Head of caudate nucleus (tissue), 42 donors: ENCODE data around the gene PPOX.
A peak's percentile ranks its signal among the peaks of the same experiment; 100 is the strongest.

Experiments used
- DNase-seq, 42 donors: peaks; one replicate each; pipeline versions ENCODE4 v3.0.0 to v3.0.0-alpha.2; 2020 to 2021; ENCODE audit warnings: mixed read lengths in 7 of 42
- intact Hi-C: fragments of 100-400 bp; cut with DNase I; formaldehyde crosslinking; loops from one replicate; pipeline ENCODE4 v1.15.0; 2022

PPOX gene

DNA sequence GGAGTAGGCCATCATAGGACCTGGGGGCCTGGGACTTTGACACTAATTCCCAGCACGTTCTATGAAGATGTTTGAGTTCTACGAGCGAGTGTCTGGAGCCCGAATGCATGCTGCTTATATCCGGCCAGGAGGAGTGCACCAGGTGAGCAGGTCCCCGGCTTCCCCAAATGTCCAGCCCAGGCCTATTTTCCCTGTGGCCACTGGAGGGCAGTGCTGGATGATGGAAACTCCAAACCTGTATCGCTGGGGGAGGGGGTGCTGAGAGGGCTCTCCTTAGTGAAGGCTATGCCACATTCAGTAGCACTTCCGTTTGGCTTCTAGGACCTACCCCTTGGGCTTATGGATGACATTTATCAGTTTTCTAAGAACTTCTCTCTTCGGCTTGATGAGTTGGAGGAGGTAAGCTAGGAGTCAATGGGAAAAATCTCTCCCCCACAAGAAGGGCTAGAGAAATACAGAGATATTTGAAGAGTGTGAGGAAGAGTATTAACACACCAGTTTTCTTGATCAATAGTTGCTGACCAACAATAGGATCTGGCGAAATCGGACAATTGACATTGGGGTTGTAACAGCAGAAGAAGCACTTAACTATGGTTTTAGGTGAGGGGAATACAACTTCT lies 43.7 kb downstream of the PPOX start:
- peak in 41 of 42 donors; percentile 56 to 89 (median 75) for DNase-seq
- intact Hi-C loops: no loop called here

- intact Hi-C loops: no loop called here
- DNase-seq: no peak
Measured at GRCh38 chr1:161214369-161214768, 48.1 kb downstream of the PPOX start.

GRCh38 chr1:161215076-161215475 lies 48.9 kb downstream of the PPOX start, which contains the start of gene FCER1G:
TSS of gene FCER1G (plus strand) at chr1:161215295. CDS start at chr1:161215322, 27 bp downstream.
- DNase-seq: peak in 16 of 42 donors; percentile 33 to 68 (median 52)
- intact Hi-C loops: no loop called here

- peak in 1 of 42 donors; percentile 10 for DNase-seq
- intact Hi-C loops: no loop called here
Measured at GRCh38 chr1:161216945-161217712, 50.9 kb downstream of the PPOX start.

- no peak for DNase-seq
- intact Hi-C loops: no loop called here
Measured at GRCh38 chr1:161217831-161218230, 51.6 kb downstream of the PPOX start.

- DNase-seq: no peak
- intact Hi-C loops: no loop called here
Measured at GRCh38 chr1:161218301-161219077, 52.3 kb downstream of the PPOX start.

DNA sequence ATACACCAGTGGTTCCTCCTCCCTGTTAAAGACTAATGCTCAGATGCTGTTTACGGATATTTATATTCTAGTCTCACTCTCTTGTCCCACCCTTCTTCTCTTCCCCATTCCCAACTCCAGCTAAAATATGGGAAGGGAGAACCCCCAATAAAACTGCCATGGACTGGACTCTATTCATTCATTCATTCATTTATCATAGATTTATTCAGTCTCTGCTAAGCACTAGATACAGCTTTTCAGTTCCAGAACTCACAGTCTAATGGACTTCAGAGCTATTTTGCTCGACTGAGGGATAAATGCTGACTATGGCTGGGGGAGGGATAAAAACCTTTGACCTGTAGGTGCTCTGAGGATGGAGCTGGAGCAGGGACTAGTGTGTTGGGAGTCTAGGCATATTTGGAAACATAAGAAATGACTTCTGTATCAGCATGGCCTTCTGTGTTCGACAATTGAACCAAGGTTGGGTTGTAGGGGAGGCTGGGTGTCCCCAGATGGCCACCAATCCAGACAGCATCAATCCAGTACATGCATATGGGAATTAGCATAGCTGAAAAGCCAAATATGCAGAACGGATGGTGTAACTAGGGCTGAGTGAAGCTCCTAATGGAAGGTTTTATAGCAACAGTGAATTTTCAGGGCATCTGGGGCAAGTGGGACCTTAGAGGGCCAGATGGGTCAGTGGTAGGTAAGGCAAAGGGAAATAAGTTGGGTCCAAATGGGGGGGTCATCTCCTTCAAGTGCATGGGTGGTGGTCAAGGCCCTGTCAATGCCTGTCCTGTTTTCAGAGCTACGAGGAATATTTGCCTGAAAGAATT lies 53.1 kb downstream of the PPOX start:
- intact Hi-C loops: no loop called here
- no peak for DNase-seq

GRCh38 chr1:161220002-161220401 lies 53.8 kb downstream of the PPOX start:
- intact Hi-C loops: no loop called here
- DNase-seq: no peak
